Stromal cell of bone marrow (primary cell): ENCODE measurements around the gene DNAJC16.
"Not testable (repeated sequence)": the region's sequence is repeated elsewhere in the genome, so short reads cannot be mapped to it uniquely, and the experiment has no call there.

Experiments used
- DNase-seq: peaks from one replicate; pipeline ENCODE4 v3.0.0-alpha.2; 2012; ENCODE audit warnings: low read depth

DNAJC16 gene

DNA sequence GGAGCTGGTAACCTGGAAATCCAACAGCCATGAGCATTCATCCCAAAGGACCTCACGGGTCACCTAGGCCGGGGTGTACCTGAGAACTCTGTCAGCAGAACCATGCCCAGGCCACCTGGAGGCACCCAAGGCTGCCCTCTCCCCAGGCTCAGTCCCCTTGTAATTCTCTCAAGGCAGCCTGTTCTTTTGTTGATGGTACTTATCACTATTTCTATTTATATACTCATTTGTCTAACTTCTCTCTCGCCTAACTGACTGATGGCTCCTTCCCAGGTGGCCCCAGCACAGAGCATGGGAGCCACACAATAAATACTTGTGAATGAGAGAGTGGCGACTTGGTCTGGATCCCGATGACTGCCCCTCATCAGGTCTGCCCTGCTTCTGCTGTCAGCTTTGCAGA lies 19.4 kb upstream of the DNAJC16 start:
- DNase-seq = no peak

DNA sequence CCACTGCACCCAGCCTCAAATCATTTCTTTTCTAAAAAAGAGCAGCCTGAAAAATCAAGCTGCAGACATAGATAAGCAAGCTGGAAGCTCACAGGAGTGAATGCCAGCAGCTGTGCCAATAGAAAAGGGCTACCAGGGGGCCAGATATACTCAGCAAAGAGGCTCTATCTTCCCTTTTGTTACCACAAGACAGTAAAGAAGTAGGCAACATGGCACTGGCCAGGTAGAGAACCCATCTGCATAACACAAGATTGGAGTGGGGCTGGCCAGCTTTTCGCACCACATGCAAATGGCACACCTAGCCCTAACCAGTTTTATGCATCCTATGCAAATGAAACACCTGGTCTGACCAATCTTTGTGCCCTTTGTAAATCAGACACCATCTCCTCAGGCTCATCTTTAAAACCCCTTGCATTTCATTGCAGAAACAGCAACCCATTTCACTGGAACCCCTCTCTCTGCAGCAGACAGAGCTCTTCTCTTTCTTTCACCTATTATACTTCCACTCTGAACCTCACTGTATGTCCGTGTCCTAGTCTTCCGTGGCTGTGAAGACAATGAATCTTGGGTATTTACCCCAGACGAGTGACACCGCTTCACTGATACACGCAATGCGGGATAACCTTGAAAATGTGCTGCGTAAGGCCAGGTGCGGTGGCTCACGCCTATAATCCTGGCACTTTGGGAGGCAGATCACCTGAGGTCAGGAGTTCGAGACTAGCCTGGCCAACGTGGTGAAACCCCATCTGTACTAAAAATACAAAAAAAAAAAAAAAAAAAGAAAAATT lies 17.8 kb upstream of the DNAJC16 start:
- no peak for DNase-seq

DNA sequence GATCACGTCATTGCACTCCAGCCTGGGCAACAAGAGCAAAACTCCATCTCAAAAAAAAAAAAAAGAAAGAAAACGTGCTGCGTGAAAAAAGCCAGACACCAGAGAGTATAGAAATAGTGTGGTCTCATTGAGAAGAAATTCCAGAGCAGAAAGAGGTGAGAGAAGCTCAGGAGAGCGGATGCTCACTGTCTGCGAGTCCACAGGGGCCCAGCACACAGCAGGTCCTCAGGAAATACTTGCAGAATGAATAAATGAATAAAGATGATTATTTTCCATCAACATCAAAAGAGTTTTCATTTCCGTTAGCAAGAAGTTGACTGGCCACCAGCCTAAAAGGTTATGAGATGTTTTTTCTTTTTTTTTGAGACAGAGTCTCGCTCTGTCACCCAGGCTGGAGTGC lies 17.1 kb upstream of the DNAJC16 start:
- DNase-seq = no peak

DNA sequence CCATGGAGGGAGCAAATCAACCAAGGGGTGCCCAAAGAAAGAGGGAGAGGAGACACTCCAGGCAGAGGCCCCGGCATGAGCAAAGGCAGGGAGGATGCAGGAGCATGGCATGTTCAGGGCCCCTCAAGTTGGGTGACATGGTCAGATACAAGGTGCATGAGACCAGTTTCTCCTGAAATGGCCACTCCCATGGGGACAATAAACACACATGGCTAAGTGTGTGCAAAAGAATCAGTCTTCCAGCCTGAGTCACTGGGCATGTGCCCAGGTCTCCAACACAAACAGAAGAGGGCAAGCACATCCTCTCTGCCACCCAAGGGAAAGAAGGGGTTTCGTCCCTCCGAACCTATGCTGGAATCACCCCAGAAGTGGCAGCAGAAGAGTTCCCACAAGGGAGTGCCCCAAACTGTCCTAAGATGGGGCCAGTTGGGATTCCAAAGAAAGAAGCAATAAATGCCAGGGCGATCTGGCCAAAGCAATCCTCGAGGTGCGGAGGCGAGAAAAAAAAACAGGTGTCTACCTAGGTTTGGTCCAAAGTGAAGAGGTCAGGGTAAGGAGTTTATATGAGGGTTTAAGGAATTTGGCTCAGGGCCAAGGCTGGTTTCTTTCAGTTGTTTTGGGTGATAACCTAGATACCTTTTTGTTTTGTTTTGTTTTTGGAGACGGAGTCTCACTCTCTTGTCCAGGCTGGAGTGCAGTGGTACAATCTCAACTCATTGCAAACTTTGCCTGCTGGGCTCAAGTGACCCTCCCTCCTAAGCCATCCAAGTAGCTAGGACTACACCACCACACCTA lies 15.8 kb upstream of the DNAJC16 start:
- DNase-seq = no peak

DNA sequence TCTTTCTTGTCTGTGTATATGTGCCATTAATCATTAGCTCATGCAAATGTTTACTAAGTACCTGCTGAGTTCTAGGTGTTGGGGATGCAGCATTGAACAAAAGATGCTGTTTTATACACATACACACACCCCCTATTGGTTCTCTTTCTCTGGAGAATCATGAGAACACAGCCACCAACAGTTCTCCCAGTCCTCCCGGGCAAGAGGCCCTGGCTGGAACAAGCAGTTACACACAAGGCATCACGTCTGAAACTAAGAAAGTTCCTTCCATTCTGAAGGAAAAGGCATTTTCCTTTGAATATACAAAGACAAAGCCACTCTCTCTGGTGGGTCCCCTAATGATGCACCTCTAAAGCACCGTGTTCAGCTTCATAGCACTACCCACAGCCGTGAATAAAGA lies 13.5 kb upstream of the DNAJC16 start:
- no peak for DNase-seq

DNA sequence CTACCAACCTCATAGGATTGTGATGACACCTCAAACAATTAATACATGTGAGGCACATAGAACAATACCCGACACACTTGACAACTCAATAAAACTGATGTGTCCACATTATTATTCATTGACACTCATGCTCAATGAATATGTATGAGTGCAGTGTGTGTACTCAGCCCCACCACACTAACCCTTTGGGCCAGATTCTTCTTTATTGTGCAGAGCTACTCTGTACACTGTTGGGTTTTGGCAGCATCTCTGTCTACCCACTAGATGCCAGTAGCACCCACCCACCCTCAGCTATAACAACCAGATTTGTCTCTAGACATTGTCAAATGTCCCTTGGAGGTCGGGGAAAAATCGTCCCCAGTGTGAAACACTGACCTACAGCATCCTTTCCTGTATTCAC lies 12.7 kb upstream of the DNAJC16 start:
- no peak for DNase-seq

DNA sequence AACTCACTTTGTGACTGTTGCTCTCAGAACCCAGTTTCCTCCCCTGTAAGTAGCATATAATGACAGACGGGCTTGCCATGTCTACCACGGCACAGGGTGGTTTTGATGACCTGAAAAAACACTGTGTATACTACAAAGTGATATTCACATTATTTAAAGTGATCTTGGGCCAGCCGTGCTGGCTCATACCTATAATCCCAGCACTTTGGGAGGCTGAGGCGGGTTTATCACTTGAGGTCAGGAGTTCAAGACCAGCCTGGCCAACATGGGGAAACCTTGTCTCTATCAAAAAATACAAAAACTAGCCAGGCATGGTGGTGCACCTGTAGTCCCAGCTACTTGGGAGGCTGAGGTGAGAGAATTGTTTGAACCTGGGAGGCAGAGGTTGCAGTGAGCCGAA lies 12.1 kb upstream of the DNAJC16 start:
- not testable (repeated sequence) for DNase-seq

DNA sequence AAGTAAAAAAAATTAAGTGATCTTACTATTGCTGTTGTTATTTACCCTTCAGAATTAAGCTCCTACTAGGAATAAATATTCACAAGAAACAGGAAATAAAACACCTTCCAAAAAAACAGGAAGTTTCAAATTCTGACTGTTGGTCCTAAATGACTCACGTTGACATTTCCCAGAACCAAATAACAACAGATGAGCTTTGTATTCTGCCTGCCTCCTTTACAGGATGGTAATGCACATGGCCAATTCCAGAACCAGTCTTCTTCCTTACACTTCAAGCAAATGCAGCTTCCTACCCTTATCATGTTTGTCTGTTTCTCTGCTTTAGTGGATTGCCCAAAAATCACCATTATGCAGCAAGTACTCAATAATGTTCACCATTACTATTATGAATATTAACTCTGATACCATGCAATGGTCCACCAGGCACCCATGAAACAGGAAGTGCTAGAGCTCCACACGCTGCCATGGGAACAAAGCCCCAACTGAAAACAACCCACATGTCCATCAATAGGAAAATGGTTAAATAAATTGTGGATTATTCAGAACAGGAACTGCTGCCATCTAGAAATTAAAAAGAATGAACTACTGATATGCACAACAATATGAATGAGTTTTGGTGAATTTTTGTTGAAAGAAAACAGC lies 11.5 kb upstream of the DNAJC16 start:
- DNase-seq = no peak

DNA sequence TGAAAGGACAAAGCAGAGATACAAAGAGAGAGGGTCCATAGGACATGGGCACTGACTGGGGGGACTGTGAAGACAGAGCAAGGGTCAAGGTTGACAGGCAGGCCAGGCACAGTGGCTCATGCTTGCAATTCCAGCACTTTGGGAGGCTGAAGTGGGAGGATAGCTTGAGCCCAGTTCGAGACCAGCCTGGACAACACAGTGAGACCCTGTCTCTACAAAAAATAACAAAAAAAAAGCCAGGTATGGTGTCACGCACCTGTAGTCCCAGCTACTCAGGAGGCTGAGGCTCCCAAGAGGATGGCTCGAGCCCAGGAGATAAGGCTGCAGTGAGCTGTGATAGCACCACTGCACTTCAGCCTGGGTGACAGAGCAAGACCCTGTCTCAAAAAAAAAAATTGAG lies 7.0 kb upstream of the DNAJC16 start:
- no peak for DNase-seq

DNA sequence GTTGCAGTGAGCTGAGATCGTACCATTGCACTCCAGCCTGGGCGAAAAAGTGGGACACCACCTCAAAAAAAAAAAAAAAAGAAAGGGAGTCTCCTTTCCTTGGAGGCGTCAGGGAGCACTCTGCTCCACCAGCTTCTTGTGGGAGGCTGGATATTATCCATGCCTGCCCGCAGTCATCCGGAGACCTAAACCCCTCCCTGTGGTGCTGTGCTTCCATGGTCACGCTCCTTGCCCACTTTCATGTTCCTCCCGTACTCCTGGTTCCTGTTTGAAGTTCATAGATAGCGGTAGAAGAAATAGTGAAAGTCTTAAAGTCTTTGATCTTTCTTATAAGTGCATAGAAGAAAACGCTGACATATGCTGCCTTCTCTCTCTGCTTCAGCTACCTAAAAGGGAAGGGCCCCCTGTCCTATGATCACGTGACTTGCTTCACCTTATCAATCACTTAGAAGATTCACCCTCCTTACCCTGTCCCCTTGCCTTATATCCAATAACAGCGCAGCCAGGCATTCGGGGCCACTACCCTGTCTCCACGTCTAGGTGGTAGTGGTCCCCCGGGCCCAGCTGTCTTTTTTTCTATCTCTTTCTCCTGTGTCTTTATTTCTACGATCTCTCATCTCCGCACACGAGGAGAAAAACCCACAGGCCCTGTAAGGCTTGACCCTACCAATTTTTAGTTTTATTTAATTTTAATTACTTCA lies 5.3 kb upstream of the DNAJC16 start:
- DNase-seq = not testable (repeated sequence)

DNA sequence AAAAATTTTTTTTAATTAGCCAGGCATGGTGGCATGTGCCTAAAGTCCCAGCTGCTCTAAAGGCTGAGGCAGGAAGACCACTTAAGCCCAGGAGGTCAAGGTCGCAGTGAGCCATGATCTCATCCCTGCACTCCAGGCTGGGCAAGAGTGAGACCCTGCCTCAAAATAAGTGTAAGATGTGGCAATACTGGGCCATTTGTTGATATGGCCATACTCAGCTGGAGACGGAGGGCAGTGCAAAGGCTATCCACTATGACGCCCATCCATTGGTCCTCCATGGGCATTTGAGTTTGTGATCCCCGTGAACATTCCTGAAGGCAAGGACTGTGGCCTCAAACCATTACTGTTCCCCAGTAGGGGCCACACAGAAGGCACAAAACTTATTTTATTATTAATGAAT lies 4.1 kb upstream of the DNAJC16 start:
- DNase-seq = no peak

DNA sequence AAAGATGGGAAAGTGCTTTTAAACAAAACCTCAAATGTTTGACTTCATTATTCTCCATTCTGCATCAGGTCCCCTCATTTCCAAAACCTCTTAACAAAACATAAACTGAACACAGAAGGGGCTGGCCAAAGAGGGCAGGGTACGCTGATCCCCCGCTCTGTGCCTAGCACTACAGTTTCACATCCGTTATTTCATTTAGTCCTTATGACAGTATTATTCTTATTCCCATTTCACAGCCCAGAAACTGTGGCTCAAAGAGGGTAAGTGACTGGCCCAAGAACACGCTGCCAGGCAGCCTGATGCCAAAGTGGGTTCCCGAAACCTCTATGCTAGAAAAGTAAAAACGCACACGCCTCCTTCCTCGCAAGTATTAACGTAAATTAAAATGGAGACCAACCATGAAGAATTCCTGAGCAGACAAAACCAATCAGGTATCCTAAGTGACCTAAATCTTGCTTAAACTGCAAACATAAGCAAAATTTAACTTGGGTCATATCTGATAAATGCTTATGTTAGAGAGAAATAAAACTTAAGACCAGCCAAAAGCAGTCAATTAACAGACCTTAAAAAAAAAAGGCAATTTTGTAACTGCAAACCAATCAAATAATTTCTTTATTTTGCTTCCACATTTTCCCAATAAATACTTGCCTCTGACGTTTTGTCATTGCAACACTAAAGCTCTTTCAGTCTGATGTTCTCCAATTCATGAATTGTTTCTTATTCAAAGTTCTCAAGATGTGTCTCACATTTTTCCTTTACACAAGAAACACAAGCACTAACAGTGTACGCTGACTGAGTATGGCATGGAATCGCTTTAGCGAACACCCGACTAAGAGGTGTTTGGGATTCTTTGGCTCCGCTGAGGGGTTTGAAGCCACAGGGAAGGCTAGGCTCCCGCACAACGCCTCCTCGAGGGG lies 3.3 kb upstream of the DNAJC16 start:
- no peak for DNase-seq

DNA sequence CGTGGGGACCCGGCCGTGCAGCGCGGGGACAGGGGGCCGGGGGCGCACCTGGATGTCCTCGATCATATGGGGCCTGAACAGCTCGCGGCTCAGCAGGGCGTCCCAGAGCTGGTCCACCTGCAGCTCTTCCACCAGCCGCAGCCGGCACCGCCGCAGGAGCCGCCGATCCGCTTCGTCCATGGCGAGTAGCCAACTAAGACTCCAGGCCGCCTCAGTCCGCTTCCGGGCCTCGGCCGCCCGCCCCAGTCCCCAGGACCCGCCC lies 2.7 kb upstream of the DNAJC16 start, which contains the start of gene CASP9:
TSS of gene CASP9 (minus strand) at position 195 of the 262 bp plus-strand sequence. CDS start at position 180, 15 bp downstream.
- DNase-seq = no peak

DNA sequence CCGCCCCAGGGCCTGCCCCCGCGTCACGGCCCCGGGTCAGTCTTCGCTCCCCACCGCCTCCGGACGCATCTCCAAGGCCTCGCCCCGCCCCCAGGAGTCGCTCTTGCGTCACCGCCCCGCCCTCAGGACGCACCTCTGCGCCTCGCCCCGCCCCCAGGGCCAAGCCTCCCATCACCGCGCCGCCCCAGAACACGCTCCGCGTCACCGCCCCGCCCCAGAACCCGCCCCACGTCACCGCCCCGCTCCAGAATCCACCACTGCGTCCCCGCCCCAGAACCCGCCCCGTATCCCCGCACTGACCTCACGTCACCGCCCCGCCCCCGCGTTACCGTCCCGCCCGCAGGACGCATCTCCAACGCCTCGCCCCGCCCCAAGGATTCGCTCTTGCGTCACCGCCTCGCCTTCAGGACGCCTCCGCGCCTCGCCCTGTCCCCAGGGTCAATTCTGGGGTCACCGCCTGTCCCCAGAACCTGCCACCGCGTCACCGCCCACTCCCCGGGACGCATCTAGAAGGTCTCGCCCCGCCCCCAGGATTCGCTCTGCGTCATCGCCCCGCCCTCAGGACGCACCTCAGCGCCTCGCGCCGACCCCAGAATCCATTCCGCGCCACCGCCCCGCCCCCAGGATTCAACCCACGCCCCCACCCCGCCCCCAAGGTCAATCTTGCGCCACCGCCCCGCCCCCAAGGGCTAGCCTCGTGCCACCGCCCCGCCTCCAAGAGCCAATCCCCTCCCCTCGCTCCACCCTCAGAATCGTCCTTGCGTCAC lies 2.2 kb upstream of the DNAJC16 start:
- DNase-seq = peak; percentile 90

DNA sequence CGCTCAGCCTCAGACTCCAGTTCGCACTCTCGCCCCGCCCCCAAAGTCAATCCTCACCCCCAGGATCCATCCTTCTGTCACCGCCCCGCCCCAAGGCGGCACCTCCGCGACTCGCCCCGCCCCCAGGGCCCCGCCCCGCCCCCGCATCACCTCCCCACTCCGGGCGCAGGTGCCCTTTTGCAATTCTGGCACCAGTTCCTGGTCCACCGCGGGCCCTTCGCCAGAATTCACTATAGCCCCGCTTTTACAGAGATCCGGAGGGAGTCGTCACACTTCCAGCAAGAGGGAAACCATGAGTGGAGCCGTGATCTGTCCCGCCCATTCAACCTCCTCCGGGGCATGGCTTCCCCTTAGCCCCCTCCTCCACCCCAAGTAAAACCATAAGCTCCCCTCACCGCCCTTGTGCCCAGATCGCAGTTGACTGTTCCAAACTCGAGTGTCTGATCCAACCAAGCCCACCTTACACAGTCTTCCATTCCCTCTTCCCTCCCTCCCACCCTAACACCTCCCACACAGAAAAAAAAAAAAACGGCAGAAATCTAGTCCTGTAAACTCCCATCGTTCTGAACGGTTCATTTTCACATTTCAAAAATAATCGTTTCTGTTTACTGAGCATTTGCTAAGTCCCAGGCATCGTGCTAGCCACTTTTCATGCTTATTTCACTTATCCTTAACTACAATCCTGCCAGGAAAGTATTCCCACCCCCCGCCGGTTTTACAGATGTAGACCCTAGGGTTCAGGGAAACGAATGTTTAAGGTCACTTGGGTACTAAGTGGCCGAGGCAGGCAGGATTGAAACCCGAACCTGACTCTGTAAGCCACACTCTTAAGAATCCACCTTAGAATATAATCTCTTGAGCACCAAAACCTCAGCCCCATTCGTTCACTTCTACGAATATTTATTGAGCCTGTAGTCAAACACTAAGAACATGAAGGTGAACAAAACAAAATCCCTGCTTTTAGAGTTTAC lies 1.3 kb upstream of the DNAJC16 start:
- peak; percentile 96 for DNase-seq

DNA sequence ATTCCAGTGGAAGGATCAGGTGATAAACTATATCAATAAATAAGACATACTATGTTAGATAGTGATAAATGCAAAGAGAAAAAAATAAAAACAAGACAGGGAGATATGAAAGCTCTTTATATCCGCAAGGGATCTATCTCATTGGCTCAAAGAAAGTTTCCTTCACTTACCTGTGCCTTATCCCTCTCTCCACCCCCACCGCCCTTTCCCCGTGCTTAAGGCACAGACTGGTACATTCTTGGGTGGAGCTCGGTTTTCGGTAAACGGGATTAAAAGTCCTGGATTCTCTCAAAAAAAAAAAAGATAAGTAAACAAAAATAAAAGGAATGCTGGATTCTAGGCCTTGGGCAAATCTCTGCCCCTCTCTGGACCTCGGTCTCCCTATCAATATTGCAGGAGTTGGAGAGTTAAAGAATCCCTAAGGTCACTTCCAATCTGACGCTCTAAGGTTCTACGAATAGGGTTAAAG lies 593 bp upstream of the DNAJC16 start:
- DNase-seq = no peak

DNA sequence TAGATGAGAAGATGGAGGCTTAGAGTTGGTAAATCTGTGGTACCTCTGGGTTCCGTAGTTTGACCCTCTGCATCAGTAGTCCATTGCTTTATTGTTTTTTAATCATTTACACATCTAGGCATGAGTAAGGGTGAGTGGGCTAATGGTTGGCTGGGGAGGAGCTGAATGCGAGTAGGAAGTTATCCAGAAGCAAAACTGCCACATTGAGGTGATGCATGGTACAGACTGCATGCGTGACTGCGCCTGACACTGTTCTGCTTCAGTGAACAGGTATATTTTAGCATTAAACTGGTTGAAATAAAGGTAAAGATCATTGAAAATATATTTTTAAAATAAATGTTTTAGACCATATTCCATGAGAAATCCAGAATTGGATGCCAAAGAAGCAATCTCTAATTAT lies 4.4 kb downstream of the DNAJC16 start:
- no peak for DNase-seq

DNA sequence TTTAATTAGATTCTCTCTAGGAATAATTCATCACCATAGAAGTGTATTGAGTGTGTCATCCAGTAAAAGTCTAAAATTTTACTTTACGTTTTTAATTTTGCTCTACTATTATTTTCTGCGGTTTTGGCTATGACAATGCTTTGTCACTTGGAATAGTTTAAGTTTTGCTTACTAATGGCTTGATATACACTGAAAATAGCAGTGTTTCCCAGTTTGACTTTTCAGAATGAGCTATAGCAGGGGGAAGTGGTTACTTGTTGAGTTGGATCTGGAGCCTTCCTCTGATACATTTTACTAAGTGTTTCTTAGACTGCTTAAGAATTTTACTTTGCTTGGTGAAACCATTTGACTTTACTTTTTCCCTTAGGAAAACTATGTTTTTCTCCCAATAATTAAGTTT lies 5.0 kb downstream of the DNAJC16 start:
- no peak for DNase-seq

DNA sequence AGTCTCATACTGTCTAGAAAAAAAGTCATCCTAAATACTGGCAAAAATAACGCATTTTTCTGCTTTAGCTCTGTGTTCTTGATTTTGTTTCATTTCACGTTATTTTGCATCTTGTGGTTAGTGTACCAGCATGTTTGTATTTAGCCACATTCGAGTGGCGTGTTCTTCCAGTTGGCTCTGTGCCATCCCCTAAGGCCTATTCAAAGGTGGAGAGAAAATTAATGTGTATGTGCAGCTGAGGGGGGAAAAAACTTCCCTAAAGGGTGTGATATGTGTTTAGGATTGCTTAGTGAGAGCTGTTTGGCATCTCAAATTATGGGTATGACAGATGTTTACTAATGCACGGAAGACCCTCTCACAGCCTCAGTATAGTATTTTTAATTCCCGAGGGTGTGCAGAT lies 12.1 kb downstream of the DNAJC16 start:
- no peak for DNase-seq
